ENCODE results near the gene MAP3K7.

The MAP3K7 gene

DNA sequence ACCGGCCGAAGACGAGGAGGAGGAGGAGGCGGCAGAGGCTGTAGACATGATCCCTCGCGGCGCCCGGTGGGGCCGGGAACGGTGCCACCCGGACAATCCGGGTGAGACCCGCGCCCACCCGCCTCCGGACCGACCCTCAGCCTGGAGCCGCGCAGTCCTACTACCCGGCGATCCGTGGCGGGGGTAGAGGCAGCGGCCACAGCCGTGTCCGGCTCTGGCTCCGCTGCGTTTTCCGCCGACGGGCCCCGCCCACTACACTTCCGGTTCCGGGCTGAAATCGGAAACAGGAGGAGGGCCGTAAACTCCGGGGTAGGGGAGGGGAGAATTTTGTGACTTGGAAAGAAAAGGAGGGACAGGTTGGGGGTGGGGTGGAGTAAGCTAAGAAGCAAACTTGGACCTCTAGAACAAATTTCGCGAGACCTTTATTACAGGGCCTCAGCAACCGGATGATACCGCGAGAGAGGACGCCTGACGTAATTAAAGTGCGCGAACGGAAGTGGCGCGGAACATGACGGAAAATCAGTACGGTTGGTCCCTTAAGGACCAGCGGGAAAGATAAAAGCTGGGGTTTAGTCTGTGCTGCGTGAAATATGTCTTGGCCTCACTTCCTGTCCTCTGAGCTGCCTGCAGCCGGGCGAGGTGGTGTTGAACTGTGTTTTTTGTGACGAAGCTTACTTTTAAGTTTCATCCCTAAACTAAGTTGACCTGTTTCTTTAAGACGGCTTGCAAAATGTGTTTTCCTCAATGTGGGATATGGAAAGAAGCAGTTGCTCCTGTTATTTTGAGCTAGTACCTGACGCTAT lies at the start of gene MAP3K7:
TSS of gene MAP3K7 (minus strand) at position 237 of the 803 bp plus-strand sequence. CDS start at position 48, 189 bp downstream.
- peak; percentile 96 for DNase-seq

DNA sequence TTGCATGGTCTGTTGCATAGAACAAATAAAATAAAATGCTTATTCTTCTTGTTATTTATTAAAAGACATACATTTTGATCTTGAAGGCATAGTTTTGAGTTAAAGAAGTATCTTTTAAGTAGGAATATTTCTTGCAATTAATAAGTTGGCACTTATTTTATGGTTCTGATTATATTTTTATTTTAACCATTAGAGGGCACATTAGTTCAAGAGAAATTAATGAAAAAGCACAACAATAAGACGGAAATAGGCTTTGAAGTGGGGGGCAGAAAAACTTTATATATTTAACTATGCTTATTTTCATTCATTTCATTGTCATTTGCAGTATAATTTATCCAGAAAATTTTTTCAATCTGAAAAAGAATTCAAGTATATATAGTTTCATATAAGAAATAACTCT lies 44.2 kb upstream of the MAP3K7 start:
- DNase-seq, result no peak

DNA sequence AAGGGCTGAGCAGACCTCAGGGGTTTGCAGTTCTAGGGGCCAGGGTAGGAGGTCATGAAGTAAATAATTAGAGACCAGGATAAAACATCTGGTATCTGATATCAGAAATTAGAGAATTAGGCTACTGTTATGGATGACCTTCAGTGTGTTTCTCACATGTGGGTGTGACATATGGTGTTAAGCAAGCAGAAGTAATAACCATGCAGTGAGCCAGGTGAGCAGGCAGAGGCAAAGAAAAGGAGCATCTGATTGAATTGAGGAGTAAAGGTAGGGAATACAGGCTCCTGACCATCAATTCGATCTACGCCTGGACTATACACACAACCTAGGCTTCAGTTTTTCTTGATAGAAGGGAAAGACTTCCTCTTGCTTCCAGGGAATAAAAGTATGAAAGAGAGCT lies 34.7 kb upstream of the MAP3K7 start:
- no peak for DNase-seq

DNA sequence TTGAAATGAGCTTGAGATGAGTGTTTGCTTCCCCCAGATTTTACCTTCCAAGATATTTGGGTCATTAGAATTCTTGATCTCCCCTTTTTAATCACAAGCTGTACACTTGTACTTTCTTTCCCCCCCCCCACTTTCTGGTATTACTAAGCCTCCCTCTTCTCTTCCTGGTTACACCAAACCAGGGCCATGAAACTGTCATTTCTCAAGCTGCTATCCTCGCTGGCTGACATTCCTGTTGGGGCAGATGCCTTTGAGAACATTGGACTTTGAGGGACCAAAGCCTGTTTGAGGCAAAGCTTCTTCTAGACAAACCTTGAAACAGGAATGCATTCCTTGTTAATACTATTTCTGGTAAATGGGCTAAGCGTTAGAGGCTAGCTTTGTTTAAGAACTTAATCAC lies 32.3 kb upstream of the MAP3K7 start:
- peak; percentile 62 for DNase-seq

DNA sequence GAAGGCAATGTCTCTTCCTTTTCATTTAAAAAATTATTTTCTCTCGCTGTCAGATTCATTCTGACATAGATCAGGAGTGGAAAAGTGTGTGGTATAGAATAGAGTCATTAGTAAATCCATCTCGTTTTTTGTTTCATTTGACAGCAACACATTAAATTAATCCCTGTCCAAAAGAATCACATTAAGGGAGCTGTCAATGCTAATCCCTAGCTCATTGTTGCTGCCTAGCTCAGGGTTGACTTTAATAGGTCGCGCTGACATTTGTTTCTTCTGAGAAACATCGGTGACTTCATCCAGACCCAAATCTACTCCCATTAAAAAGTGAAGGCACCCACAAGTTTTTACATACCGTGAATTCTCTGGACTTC lies 25.4 kb upstream of the MAP3K7 start:
- no peak for DNase-seq

DNA sequence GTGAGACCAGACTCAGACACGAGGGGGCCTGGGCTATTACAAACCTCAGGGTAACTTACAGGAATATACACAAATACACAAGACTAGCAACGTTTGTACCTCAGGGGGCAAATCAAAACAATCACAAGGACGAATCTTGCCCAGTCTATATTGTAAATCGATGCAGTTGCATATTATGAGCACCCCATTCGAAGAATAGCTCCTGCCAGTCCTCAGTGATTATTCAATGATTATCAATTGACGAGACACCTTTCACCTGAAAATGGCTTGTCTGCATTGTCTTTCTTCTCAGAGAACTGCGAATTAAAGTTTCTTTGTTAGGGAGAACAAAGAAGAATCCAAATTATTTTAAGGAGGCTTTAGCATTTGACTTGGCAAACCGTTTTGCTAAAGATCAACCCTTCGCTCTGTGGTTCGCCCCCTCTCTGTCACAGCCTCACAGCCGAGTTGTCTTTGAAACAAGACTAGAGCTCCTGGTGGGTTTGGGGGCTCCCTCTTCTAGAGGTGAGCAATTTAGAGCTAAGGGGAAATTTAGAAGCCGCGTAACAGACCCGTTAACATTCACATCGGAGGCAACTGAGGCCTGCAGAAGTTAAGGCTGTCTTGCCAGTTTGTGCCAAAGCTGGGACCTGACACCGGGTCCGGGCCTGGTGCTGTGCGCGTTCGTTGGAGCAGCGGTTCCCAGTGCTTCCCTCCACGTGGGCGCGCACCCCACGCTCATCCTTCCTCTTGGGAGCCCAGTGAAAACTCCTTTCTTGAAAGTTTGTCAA lies 24.9 kb upstream of the MAP3K7 start:
- no peak for DNase-seq

DNA sequence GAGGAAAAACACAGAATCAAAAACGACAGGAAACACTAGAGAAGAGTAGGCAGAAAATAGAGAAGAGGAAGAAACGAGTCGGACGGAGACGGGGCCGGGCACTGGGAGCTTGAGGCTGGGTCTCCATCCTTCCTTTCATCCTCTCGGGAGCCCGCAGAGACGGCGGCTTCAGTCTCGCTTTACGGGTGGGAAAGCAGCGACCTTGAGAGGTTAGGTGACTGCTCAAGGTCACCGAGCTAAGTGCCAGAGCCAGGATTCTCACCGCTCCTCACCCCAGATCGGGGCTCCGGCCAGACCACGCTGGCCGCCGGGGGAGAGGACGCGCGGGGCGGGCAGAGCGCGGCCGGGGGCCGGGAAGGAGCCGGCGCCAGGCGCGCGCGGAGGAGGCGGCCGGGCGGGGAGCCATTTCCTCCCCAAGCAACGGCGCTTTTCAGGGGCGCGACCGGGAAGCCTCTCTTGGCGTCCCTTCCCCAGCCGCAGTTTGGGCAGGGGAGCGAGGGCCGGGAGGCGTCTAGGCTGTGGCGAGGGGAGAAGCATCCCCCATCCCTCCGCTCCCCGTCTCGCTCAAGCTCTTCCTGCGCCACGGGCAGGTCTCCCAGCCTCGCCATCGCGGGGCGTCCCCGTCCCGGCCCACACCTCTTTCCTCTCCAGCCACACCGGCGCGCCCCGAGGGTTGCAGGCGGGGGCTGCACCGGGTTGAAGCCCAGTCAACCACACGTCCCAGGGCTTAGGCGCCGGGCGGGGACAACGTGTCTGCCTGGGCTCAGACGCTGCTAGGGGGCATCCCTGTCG lies 24.1 kb upstream of the MAP3K7 start:
- DNase-seq, result peak; percentile 78

DNA sequence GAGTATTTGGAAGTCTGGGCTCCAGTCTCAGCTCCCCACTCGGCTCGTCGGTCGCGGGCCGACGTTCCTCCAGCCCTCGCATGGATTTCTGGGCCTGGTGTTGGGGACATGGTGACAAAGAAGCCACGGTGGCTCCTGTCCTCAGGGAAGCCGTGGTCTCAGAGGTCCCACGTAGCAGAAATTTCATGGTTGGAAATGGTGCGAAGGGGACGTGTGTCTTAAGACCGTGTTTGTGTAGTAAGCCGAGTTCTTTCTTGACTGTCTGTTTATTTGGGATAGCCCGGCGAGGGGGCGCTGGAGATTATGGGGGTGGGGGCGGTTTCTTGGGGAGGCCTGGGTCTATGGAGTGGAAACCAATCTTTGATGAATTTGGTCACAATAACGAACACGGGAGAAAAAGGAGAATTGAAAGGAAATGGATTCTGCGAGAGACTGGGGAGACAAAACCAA lies 23.5 kb upstream of the MAP3K7 start:
- DNase-seq, result peak; percentile 53

DNA sequence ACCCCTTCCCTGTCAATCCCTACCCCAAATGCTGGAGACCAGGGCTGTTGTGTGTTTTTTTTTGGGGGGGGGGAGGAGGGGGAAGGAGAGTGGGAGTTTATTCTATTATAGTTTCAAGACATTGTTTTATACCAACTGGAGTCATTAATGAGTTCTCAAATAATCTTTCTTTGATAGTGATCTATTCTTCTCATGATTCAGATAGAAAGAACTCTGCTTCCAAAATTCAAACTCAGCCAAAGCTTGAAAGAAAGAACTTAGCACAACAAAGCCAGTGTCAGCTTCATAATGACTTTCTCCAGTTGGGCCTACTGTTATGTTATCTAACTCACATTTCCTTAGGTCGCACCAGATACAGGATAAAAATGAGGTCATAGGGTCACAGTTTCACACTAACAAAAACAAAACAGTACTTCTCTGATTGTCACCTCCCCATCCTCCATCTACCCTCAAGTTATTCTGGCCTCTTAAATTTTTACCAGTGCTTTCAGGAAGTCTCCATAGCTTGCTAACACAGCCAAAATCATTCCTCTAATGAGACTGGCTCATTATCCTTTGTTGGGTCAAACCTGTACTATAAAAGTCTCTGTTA lies 19.0 kb upstream of the MAP3K7 start:
- no peak for DNase-seq

DNA sequence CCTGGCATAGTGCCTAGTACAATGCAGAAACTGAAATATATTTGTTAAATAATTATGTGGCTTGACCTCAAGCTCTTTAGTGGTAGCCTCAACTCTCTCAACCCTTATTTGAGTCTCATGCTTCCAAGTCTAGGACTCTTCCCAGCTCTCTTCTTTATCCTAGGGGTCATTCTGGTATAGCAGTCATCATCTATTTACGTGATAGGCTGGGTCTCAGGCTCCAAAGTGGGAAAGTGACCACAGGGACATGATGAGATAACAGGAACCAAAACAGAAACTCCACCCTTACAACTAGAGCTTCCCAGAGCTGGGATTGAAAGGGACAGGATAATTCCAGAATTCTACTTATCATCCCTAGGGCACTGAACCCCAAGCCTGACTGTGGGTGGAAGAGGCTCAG lies 17.7 kb upstream of the MAP3K7 start:
- DNase-seq, result no peak

DNA sequence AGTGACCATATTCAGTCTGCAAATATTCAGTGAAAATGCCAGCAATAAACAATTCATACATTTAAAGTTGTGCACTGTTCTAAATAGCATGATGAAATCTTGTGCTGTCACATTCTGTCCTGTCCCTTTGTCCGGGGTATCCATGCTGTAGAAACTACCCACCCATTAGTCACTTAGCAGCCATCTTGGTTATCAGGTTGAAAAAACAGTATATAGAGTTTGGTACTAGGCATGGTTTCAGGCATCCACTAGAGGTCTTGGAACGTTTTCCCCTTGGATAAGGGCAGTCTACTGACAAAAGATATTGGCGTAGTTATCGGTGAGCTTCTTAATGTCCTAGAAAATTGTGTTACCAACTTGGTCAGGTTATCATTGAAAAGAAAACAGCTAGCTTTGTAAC lies 12.3 kb upstream of the MAP3K7 start:
- DNase-seq, result no peak

DNA sequence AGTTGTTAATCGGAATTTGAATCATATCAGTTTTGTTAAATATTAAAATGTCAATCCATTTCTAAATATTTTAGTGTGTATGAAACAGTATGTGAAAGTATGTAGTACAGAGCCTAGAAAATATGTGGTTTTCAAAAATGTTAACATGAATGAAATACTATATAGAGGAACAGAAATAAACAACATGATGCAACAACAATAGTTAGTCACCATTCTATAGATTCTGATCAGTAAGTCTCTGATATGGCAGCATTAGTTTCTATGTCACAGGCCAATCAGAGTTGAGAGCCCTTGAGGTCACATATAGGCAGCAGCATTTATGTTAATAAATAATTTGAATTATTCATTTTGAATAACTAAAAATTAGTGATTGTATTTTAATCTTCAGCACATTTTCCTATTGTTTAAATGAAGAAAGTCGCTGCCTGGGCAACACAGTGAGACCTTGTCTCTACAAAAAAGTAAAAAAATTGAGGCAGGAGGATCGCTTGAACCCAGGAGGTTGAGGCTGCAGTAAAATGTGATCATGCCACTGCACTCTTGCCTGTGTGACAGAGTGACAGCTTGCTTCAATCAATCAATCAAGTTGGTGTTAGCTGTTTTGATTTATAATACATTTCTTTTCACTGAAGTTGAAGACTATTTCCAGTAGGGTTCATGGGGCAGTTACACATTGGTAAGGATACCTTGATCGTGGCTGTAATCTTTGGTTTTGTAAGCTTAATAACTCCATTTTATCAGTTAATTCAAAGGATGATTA lies 11.5 kb upstream of the MAP3K7 start:
- no peak for DNase-seq

DNA sequence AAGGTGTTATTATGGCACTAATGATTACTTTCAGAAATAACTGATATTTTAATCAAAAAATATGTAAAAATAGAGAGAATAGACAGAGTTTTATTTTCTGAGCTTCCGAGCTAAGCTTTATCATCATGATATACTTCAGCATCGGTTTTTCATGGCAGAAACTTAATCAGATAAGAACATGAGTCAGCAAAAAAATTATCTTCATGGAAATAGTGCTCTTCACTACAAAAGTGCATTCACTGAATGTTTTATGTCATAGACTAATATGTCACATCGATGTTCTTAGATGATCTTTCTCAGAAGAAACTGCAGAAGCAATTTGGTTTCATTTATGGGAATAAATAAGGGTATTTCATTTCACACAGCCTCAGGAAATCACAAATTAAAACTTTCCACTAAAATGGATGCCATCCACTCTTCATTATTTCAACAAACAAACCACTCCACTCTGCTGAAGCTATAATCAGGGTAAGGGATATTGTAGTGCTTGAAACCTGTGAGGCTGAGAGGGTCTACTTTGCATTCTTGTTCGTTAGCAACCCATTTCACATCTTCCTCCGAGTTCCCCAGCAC lies 10.2 kb upstream of the MAP3K7 start:
- no peak for DNase-seq

DNA sequence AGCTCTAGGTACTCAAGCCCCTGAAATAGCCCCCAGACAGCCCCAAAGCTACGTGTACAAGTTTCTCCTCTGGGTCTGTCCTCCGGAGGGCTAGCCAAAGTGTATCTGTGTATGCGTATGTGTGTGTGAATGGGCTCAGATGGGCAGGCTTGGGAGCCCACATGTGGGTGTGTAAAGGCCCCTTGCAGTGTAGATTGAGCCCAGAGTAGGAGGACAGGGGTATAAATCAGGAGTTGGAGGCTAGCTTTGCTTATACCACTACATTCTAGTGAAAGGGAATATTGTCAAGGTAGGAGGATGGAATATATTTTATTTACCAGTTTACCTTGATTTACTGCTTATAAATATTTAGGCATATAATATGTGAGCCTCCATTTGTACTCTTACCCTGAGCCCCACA lies 9.0 kb upstream of the MAP3K7 start:
- DNase-seq, result no peak

DNA sequence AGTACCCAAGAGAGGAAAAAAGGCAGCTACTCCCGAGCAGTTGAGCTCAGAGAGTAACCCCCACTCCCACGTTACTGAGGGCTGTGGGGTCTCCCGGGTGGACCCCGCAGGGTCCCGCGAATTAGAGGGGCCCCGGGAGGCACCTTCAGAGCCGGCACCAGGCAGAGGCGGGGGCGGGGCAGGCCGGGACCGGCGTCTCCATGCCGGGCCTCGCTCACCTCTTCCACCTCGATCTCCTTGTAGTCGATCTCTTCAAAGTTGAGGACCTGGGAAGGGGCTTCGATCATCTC lies 381 bp downstream of the MAP3K7 start:
- DNase-seq, result no peak

DNA sequence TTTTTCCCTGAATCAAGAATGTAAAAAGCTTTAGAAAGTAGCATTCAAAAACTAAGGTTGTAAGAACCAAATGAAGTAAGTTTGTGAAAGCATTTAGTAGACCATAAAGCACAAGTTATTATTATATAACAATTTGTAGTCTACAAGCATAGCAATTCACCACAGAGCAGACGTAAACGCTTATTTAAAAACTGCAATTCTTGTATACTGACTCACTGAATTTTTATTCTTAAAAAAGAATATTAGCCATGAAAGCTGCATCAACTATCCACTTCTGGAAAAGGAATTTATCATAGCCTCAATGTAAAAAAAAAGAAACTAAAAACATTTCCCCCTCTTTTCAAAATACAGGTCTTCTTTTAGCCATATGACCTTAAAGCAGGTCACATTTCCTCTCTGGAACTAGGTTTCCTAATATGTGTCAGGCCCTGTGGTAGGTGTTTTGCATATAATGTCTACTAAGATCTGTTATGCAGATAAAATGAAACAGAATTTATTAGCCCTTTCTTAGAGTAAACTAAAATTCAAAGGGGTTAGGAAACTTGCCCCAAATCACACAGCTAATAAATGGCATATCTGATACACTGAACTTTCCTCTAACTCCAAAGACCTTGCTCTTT lies 2.1 kb downstream of the MAP3K7 start:
- no peak for DNase-seq

DNA sequence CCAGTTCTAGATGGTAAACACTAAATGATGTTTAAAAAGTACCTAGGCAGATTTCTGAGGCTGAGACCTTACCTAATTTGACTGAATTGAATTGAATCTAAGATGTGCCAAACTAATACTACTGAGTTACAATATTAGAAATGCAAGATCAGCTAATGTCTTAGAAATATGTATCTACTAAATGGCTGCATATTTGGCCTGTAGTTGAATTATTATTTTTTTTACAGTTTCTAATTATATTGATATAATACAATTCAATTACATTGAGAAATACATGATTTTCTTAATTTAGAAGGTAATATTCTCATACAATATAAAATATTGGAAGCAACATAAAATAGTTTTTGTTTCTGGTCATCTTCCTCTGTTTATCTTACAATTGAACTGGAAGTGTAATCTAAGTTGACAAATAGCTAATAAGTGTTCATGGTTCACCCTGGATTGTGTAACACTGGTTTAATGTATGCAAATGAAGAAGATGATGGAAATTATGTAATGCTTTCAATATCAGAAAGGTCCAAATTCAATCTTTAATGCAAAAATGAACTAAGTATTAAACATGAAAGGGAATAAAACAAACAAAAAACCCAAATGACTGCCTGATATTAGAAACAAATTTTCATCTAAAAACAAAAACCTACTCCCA lies 2.9 kb downstream of the MAP3K7 start:
- no peak for DNase-seq

DNA sequence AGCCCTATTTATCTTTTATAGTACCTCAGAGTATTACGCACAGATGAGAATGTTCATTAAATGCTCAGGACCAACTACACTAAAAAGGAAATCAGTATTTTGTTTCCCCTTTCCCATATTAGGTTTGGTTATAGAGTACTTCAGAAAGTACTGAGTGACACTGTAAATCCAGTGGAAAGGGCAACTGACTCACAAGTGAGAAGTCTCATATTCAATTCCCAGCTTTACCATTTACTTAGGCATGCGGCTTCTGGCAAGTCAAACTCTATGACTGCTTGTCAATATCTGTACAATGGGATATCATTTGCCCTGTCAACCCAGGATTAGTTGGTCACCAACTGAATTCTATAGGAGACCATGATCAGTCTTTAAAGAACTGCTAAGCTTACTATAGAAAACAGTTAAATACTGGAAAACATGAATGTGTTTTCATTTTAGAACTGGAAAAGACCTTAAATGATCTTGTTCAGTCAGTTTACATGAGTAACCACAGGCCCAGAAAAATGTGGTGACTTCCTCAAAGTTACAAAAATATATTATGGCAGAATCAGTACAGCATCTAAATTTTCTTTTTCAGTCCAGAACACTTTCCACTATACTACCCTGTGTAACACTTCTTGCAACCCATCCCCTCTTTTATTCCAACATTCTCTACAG lies 3.6 kb downstream of the MAP3K7 start:
- DNase-seq, result no peak

DNA sequence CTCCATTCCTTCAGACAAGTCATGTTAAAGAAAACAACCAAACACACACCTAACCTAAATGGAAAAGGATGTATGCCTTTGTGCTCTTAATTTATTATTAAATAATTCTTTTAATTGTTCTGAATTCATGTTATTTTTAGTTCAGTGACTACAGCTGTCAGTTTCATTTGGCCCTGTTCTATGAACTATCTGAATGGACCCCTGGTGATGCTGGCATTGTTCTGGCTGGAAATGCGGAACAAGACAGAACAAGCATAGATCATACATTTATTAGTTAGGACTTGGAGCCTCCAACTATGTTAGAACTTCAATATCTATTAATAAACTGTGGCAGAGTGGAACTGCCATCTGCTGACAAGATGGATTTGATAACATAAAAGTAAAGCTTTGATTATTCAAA lies 5.7 kb downstream of the MAP3K7 start:
- no peak for DNase-seq

DNA sequence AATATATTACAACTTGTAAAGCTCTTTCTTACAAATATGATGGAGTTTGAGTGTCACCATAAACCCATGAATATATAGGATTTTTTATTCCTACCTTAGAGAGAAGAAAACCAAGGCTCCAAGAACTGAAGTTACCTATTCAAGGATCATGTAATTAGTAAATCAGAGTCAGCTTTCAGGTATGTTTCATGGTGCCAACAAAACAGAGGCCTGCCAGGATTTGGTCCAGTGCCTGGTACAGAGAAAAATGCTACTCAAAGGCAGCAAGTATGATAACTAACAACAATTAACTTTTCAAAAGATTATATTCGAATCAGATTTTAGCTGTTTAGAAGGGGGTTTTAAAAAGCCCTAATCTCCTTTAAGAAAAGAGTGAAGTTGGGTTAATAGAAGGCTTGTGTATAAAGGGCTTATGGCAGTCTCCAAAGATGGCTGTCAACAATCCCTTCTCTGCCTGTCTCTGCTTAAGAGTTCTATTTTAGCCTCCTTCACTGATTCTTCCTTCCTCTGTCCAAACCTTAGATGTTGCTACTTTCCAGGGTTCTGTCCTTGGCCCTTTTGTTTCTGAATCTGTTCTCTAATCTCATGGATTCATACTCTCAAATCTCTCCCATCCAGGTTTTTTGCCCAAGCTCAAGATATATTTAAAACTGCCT lies 7.8 kb downstream of the MAP3K7 start:
- DNase-seq, result no peak

Measured in islet precursor cell (in vitro differentiated cells).